ENCODE data around the gene GEMIN5.

- TF ChIP-seq EZH2 (IDR thresholded peaks at IDR 0.05; ENCODE audit: borderline replicate concordance, low read length) (no peak), CTCF (conservative IDR thresholded peaks at IDR 0.05 in 1 of 2, IDR thresholded peaks at IDR 0.05 in 1 of 2; ENCODE audit: extremely low read depth in 1 of 2, insufficient read depth in 1 of 2, low read depth in 1 of 2, low read length in 2 of 2) (no peak)
Measured at GRCh38 chr5:154977409-154977808, 39.4 kb upstream of the GEMIN5 start.
